K562 (cell line): ENCODE results near the gene NT5DC2. TPM values are rescaled to one million over a fixed set of nuclear protein-coding genes. Genes with fewer than 3 reads are reported as not detected.

Experiments
- BCOR ChIP-seq: fragments of 450-650 bp; IDR thresholded peaks from 2 replicates; pipeline ENCODE4 v1.6.1; 2016
- CBX5 ChIP-seq: IDR thresholded peaks from 2 replicates; pipeline ENCODE4 v1.6.1; 2014; ENCODE audit warnings: low read depth, borderline replicate concordance
- DNMT1 ChIP-seq: fragments of 450-650 bp; IDR thresholded peaks from 2 replicates; pipeline ENCODE4 v1.6.1; 2016; ENCODE audit warnings: antibody characterized with exemption, mild to moderate bottlenecking
- ETS2 ChIP-seq: IDR thresholded peaks from 2 replicates; pipeline ENCODE4 v1.6.1; 2016; ENCODE audit warnings: borderline replicate concordance, missing genetic modification characterization, mild to moderate bottlenecking, moderate library complexity, missing compliant biosample characterization; ENCODE audit not compliant: poor library complexity, severe bottlenecking
- GTF2A2 ChIP-seq: IDR thresholded peaks from 2 replicates; pipeline ENCODE4 v1.6.1; 2016; ENCODE audit warnings: mild to moderate bottlenecking, missing genetic modification characterization, missing compliant biosample characterization
- KAT7 ChIP-seq: sonication (generic); formaldehyde crosslinking; IDR thresholded peaks from 2 replicates; pipeline ENCODE4 v1.8.0; 2022; ENCODE audit warnings: missing genetic modification reagents, mild to moderate bottlenecking, borderline replicate concordance
- SMARCC2 ChIP-seq: fragments of 450-650 bp; IDR thresholded peaks from 2 replicates; pipeline ENCODE4 v1.6.1; 2017; ENCODE audit warnings: antibody characterized with exemption, moderate library complexity, mild to moderate bottlenecking, low read depth
- SP1 ChIP-seq: sonication (generic); formaldehyde crosslinking; IDR thresholded peaks from 2 replicates; pipeline ENCODE4 v1.8.1; 2022; ENCODE audit warnings: mild to moderate bottlenecking, missing genetic modification reagents
- TCF7 ChIP-seq: sonication (generic); IDR thresholded peaks from 2 replicates; pipeline ENCODE4 v1.6.1; 2016; ENCODE audit warnings: antibody characterized with exemption, borderline replicate concordance
- ZC3H4 ChIP-seq: sonication (generic); formaldehyde crosslinking; IDR thresholded peaks from 2 replicates; pipeline ENCODE4 v1.9.0; 2021; ENCODE audit warnings: missing genetic modification reagents, borderline replicate concordance
- ZFX ChIP-seq: sonication (generic); formaldehyde crosslinking; IDR thresholded peaks from 2 replicates; pipeline ENCODE4 v1.8.0; 2022; ENCODE audit warnings: mild to moderate bottlenecking, missing genetic modification reagents, moderate library complexity
- ZNF197 ChIP-seq: fragments of 200-800 bp; sonication (Bioruptor generic); IDR thresholded peaks from 2 replicates; pipeline ENCODE4 v1.6.1; 2016; ENCODE audit warnings: low read depth, missing genetic modification characterization, missing compliant biosample characterization
- polyA plus RNA-seq, 8 experiments: library from polyadenylated mRNA; depleted of rRNA in 4 of 8; stranded (reverse) in 5 of 8; unstranded in 3 of 8; fragments of >200 nt; fragmentation: Nextera tagmentation in 2 of 8; fragmentation: Illumina TruSeq in 1 of 8; extraction: Ambion mirVana in 2 of 8; extraction: Trizol in 1 of 8; gene quantifications; 2 replicates each; pipeline versions ENCODE4 v1.2.1 to v1.2.3, GENCODE V29; 2011 to 2014; ENCODE audit warnings: inconsistent platforms in 1 of 8, missing spikeins in 1 of 8
- total RNA-seq, 7 experiments: library from RNA; depleted of rRNA in 6 of 7; stranded (reverse); fragments of >200 nt in 6 of 7; fragmentation: Illumina TruSeq in 2 of 7; extraction: Trizol in 2 of 7; gene quantifications; 2 replicates each; pipeline versions ENCODE4 v1.2.1 to v1.2.3, GENCODE V29; 2011 to 2021; ENCODE audit warnings: low replicate concordance in 1 of 7
- TF ChIP-seq, protein P1 (sequence below): fragments of 250-450 bp; sonication (Bioruptor Pico); IDR thresholded peaks from 2 replicates; pipeline ENCODE4 v1.5.0; 2021; ENCODE audit warnings: mild to moderate bottlenecking, borderline replicate concordance
- TF ChIP-seq, protein P2 (sequence below): IDR thresholded peaks from 2 replicates; pipeline ENCODE4 v1.6.1; 2011; ENCODE audit not compliant: insufficient read length; ENCODE audit errors: extremely low read depth
- TF ChIP-seq, protein P3 (sequence below): sonication (generic); formaldehyde crosslinking; IDR thresholded peaks from 2 replicates; pipeline ENCODE4 v1.8.0; 2022; ENCODE audit warnings: mild to moderate bottlenecking, missing genetic modification reagents
- TF ChIP-seq, protein P4 (sequence below): fragments of 450-650 bp; IDR thresholded peaks from 2 replicates; pipeline ENCODE4 v1.6.1; 2016
- TF ChIP-seq, protein P5 (sequence below): sonication (generic); IDR thresholded peaks from 2 replicates; pipeline ENCODE4 v1.6.1; 2016
- TF ChIP-seq, protein P6 (sequence below): fragments of 450-650 bp; formaldehyde crosslinking; conservative IDR thresholded peaks from 2 replicates; pipeline ENCODE4 v1.4.0; 2022; ENCODE audit warnings: mild to moderate bottlenecking, missing genetic modification characterization
- TF ChIP-seq, protein P7 (sequence below): conservative IDR thresholded peaks from 2 replicates; pipeline ENCODE4 v1.6.1; 2011; ENCODE audit warnings: low read depth, mild to moderate bottlenecking, low read length; ENCODE audit not compliant: control insufficient read depth

The NT5DC2 gene
- total and polyA plus RNA-seq, 9 of the 15 experiments (the other 6 are each of a cell fraction or from before 2014, with no cell fraction given): 25.6 to 168 (median 122) TPM

DNA sequence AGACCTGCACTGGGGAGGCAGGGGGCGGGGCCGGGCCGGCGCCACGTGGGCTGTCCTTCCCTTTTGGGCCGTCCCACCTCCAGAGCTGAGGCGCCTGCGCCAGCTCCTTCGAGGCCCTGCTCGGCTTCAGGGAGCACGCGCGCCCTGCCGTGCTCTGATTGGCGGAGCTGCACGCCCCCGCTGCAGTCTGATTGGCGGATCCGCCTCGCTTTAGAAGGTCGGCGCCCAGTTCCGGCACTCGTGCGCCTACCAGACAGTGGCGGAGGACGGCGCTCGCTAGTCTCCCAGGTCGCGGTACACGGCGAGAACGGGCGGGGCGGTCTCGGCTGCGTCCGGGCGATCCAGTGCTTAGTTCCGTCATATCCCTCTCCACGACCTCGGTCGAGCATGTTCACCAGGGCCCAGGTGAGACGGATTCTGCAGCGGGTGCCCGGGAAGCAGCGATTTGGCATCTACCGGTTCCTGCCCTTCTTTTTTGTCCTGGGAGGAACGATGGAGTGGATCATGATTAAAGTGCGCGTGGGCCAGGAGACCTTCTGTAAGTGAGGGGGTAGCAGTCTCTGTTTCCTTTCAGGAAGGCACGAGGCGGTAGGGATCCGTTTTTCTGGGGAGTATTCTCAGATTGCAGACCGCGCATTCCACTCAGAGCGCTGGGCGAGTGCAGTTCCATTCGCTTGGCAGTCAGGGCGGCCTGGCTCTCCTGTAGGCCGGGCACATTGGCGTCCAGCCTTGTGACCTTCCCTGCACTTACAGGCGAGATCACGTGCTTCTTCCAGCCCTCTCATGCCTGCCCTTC is 2.9 kb upstream of the NT5DC2 start, which contains the start of gene UQCC5 (continued):
- TF ChIP-seq GTF2A2 (tag) (no peak), DNMT1 (no peak), TCF7 (no peak), ZNF197 (CRISPR knock-in tag) (no peak), ZC3H4 (no peak), KAT7 (CRISPR knock-in tag) (peak; percentile 29; the same call in 1 of the 2 replicates), CBX5 (no peak), ETS2 (tag) (no peak), BCOR (no peak; the same call in 1 of the 2 replicates), SMARCC2 (no peak), ZFX (peak; percentile 66), SP1 (CRISPR knock-in tag) (peak; percentile 82)
- TF ChIP-seq, protein P1, sequence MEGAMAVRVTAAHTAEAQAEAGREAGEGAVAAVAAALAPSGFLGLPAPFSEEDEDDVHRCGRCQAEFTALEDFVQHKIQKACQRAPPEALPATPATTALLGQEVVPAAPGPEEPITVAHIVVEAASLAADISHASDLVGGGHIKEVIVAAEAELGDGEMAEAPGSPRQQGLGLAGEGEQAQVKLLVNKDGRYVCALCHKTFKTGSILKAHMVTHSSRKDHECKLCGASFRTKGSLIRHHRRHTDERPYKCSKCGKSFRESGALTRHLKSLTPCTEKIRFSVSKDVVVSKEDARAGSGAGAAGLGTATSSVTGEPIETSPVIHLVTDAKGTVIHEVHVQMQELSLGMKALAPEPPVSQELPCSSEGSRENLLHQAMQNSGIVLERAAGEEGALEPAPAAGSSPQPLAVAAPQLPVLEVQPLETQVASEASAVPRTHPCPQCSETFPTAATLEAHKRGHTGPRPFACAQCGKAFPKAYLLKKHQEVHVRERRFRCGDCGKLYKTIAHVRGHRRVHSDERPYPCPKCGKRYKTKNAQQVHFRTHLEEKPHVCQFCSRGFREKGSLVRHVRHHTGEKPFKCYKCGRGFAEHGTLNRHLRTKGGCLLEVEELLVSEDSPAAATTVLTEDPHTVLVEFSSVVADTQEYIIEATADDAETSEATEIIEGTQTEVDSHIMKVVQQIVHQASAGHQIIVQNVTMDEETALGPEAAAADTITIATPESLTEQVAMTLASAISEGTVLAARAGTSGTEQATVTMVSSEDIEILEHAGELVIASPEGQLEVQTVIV (CRISPR knock-in tag): no peak
- TF ChIP-seq, protein P2, sequence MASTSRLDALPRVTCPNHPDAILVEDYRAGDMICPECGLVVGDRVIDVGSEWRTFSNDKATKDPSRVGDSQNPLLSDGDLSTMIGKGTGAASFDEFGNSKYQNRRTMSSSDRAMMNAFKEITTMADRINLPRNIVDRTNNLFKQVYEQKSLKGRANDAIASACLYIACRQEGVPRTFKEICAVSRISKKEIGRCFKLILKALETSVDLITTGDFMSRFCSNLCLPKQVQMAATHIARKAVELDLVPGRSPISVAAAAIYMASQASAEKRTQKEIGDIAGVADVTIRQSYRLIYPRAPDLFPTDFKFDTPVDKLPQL: no peak
- TF ChIP-seq, protein P3, sequence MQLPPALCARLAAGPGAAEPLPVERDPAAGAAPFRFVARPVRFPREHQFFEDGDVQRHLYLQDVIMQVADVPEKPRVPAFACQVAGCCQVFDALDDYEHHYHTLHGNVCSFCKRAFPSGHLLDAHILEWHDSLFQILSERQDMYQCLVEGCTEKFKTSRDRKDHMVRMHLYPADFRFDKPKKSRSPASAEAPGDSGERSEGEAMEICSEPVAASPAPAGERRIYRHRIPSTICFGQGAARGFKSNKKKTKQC: peak; percentile 47; the same call in 1 of the 2 replicates
- TF ChIP-seq, protein P4, sequence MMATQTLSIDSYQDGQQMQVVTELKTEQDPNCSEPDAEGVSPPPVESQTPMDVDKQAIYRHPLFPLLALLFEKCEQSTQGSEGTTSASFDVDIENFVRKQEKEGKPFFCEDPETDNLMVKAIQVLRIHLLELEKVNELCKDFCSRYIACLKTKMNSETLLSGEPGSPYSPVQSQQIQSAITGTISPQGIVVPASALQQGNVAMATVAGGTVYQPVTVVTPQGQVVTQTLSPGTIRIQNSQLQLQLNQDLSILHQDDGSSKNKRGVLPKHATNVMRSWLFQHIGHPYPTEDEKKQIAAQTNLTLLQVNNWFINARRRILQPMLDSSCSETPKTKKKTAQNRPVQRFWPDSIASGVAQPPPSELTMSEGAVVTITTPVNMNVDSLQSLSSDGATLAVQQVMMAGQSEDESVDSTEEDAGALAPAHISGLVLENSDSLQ: peak; percentile 88
- TF ChIP-seq, protein P5, sequence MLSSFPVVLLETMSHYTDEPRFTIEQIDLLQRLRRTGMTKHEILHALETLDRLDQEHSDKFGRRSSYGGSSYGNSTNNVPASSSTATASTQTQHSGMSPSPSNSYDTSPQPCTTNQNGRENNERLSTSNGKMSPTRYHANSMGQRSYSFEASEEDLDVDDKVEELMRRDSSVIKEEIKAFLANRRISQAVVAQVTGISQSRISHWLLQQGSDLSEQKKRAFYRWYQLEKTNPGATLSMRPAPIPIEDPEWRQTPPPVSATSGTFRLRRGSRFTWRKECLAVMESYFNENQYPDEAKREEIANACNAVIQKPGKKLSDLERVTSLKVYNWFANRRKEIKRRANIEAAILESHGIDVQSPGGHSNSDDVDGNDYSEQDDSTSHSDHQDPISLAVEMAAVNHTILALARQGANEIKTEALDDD: no peak
- TF ChIP-seq, protein P6, sequence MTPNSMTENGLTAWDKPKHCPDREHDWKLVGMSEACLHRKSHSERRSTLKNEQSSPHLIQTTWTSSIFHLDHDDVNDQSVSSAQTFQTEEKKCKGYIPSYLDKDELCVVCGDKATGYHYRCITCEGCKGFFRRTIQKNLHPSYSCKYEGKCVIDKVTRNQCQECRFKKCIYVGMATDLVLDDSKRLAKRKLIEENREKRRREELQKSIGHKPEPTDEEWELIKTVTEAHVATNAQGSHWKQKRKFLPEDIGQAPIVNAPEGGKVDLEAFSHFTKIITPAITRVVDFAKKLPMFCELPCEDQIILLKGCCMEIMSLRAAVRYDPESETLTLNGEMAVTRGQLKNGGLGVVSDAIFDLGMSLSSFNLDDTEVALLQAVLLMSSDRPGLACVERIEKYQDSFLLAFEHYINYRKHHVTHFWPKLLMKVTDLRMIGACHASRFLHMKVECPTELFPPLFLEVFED (CRISPR knock-in tag): no peak
- TF ChIP-seq, protein P7, sequence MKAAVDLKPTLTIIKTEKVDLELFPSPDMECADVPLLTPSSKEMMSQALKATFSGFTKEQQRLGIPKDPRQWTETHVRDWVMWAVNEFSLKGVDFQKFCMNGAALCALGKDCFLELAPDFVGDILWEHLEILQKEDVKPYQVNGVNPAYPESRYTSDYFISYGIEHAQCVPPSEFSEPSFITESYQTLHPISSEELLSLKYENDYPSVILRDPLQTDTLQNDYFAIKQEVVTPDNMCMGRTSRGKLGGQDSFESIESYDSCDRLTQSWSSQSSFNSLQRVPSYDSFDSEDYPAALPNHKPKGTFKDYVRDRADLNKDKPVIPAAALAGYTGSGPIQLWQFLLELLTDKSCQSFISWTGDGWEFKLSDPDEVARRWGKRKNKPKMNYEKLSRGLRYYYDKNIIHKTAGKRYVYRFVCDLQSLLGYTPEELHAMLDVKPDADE: peak; percentile 91
